ENCODE results near the gene ASB2. TPM values are rescaled to one million over a fixed set of nuclear protein-coding genes. Genes with fewer than 3 reads are reported as not detected.

ASB2 gene
- total and polyA plus RNA-seq, 2 of the 8 experiments (the other 6 are each of a cell fraction or from before 2014, with no cell fraction given), result 1.0 to 2.1 TPM

GRCh38 chr14:93926873-93927799, 49.2 kb downstream of the ASB2 start, which contains the start of gene FAM181A (continued):
- TF ChIP-seq KDM4A (IDR thresholded peaks at IDR 0.05; ENCODE audit: low read depth, low read length, severe bottlenecking) (no peak), E2F6 (IDR thresholded peaks at IDR 0.05) (no peak), YY1 (IDR thresholded peaks at IDR 0.05; ENCODE audit: low read depth, low read length) (no peak), RXRA (IDR thresholded peaks at IDR 0.05; ENCODE audit: insufficient read depth, low read depth, low read length) (no peak)
